ENCODE results near the gene C6orf132.

DNA sequence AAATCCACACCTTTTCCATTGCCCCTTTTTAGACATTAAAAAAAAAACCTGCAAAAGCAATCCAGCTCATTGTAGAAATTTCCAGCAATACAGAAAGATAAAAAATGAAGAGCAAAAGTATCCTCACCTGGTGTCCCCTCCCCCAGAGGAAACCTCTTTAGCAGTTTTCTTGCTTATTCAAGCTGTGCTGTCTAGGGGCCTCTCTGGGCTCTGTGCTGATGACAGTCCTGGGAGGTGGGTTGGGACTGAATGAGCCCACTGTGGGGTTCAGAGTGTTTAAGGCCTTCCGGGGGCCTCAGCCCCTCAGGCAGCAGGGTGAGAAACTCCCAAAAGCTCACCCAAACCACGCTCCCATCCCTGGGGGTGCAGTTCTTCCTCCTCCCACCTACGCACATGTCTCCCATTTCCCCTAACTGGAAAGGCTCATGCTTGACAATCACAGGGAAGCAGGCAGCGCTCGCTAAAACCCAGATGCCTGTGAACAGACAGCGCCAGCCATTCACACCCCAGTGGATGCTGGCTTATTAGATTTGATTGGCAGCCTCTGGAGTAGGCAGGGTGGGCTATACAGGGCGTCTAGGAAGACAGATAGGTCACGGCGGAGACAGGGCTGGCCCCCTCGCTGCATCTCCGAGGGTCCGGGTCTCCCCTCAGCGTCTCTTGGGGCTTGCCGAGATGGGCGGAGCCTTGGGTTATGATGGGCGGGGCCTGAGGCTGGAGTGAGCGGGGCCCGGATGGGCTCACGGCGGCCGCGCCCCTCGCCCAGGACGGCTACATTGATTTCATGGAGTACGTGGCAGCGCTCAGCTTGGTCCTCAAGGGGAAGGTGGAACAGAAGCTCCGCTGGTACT is 35.3 kb upstream of the C6orf132 start:
- no peak for TF ChIP-seq ZNF184 (tag by site-specific recombination; IDR thresholded peaks at IDR 0.05)
- TF ChIP-seq ZNF211 (tag by site-specific recombination; IDR thresholded peaks at IDR 0.05; ENCODE audit: low read depth), result no peak
- TF ChIP-seq, protein P1, sequence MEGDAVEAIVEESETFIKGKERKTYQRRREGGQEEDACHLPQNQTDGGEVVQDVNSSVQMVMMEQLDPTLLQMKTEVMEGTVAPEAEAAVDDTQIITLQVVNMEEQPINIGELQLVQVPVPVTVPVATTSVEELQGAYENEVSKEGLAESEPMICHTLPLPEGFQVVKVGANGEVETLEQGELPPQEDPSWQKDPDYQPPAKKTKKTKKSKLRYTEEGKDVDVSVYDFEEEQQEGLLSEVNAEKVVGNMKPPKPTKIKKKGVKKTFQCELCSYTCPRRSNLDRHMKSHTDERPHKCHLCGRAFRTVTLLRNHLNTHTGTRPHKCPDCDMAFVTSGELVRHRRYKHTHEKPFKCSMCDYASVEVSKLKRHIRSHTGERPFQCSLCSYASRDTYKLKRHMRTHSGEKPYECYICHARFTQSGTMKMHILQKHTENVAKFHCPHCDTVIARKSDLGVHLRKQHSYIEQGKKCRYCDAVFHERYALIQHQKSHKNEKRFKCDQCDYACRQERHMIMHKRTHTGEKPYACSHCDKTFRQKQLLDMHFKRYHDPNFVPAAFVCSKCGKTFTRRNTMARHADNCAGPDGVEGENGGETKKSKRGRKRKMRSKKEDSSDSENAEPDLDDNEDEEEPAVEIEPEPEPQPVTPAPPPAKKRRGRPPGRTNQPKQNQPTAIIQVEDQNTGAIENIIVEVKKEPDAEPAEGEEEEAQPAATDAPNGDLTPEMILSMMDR (tag by site-specific recombination; IDR thresholded peaks at IDR 0.05), result no peak
- TF ChIP-seq, protein P2, sequence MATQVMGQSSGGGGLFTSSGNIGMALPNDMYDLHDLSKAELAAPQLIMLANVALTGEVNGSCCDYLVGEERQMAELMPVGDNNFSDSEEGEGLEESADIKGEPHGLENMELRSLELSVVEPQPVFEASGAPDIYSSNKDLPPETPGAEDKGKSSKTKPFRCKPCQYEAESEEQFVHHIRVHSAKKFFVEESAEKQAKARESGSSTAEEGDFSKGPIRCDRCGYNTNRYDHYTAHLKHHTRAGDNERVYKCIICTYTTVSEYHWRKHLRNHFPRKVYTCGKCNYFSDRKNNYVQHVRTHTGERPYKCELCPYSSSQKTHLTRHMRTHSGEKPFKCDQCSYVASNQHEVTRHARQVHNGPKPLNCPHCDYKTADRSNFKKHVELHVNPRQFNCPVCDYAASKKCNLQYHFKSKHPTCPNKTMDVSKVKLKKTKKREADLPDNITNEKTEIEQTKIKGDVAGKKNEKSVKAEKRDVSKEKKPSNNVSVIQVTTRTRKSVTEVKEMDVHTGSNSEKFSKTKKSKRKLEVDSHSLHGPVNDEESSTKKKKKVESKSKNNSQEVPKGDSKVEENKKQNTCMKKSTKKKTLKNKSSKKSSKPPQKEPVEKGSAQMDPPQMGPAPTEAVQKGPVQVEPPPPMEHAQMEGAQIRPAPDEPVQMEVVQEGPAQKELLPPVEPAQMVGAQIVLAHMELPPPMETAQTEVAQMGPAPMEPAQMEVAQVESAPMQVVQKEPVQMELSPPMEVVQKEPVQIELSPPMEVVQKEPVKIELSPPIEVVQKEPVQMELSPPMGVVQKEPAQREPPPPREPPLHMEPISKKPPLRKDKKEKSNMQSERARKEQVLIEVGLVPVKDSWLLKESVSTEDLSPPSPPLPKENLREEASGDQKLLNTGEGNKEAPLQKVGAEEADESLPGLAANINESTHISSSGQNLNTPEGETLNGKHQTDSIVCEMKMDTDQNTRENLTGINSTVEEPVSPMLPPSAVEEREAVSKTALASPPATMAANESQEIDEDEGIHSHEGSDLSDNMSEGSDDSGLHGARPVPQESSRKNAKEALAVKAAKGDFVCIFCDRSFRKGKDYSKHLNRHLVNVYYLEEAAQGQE (tag by site-specific recombination; IDR thresholded peaks at IDR 0.05), result no peak
- TF ChIP-seq ZNF549 (tag by site-specific recombination; IDR thresholded peaks at IDR 0.05), result no peak
- TF ChIP-seq, protein P3, sequence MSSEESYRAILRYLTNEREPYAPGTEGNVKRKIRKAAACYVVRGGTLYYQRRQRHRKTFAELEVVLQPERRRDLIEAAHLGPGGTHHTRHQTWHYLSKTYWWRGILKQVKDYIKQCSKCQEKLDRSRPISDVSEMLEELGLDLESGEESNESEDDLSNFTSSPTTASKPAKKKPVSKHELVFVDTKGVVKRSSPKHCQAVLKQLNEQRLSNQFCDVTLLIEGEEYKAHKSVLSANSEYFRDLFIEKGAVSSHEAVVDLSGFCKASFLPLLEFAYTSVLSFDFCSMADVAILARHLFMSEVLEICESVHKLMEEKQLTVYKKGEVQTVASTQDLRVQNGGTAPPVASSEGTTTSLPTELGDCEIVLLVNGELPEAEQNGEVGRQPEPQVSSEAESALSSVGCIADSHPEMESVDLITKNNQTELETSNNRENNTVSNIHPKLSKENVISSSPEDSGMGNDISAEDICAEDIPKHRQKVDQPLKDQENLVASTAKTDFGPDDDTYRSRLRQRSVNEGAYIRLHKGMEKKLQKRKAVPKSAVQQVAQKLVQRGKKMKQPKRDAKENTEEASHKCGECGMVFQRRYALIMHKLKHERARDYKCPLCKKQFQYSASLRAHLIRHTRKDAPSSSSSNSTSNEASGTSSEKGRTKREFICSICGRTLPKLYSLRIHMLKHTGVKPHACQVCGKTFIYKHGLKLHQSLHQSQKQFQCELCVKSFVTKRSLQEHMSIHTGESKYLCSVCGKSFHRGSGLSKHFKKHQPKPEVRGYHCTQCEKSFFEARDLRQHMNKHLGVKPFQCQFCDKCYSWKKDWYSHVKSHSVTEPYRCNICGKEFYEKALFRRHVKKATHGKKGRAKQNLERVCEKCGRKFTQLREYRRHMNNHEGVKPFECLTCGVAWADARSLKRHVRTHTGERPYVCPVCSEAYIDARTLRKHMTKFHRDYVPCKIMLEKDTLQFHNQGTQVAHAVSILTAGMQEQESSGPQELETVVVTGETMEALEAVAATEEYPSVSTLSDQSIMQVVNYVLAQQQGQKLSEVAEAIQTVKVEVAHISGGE (tag by site-specific recombination; conservative IDR thresholded peaks at IDR 0.05; ENCODE audit: low read depth), result no peak
- TF ChIP-seq, protein P4, sequence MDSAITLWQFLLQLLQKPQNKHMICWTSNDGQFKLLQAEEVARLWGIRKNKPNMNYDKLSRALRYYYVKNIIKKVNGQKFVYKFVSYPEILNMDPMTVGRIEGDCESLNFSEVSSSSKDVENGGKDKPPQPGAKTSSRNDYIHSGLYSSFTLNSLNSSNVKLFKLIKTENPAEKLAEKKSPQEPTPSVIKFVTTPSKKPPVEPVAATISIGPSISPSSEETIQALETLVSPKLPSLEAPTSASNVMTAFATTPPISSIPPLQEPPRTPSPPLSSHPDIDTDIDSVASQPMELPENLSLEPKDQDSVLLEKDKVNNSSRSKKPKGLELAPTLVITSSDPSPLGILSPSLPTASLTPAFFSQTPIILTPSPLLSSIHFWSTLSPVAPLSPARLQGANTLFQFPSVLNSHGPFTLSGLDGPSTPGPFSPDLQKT (IDR thresholded peaks at IDR 0.05; ENCODE audit: borderline replicate concordance, low read depth, low read length), result no peak
- TF ChIP-seq, protein P5, sequence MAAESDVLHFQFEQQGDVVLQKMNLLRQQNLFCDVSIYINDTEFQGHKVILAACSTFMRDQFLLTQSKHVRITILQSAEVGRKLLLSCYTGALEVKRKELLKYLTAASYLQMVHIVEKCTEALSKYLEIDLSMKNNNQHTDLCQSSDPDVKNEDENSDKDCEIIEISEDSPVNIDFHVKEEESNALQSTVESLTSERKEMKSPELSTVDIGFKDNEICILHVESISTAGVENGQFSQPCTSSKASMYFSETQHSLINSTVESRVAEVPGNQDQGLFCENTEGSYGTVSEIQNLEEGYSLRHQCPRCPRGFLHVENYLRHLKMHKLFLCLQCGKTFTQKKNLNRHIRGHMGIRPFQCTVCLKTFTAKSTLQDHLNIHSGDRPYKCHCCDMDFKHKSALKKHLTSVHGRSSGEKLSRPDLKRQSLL (tag by site-specific recombination; IDR thresholded peaks at IDR 0.05), result no peak
- TF ChIP-seq ZNF292 (tag by site-specific recombination; IDR thresholded peaks at IDR 0.05; ENCODE audit: borderline replicate concordance, low read depth), result no peak
